IMR-90 (cell line): Measurements from ENCODE around the gene EID3. TPM values are rescaled to one million over a fixed set of nuclear protein-coding genes. Genes with fewer than 3 reads are reported as not detected.

Experiments
- ATAC-seq: fragments of 200-7000 bp; cut with Tn5 transposase; 2 replicates; pipeline ENCODE4 v1.9.1; 2020; ENCODE audit warnings: low read depth, mild to moderate bottlenecking, moderate library complexity
- BruUV-seq: library from RNA; stranded (reverse); fragments of 400-500 nt; replicated peaks from 2 replicates; lab custom pipeline; 2021; lab: Mats Ljungman, UMichigan
- CTCF ChIA-PET: fragments of 300-600 bp; formaldehyde crosslinking; extraction: SDS; loops from one replicate; lab custom pipeline; 2021; ENCODE audit warnings: antibody characterized with exemption; lab: Yijun Ruan, JAX
- POLR2A ChIA-PET: fragments of 300-600 bp; sonication (Branson Sonifier 250); formaldehyde crosslinking; loops from one replicate; lab custom pipeline; 2022; ENCODE audit warnings: antibody characterized with exemption; ENCODE audit not compliant: unreplicated experiment; lab: Charles Lee
- DNase-seq: peaks from one replicate; pipeline ENCODE4 v3.0.0; 2013
- H2AFZ ChIP-seq: replicated peaks from 2 replicates; pipeline ENCODE3; 2013; ENCODE audit warnings: low read length, mild to moderate bottlenecking; ENCODE audit not compliant: poor library complexity
- H2AK5ac ChIP-seq: 2 replicates; pipeline ENCODE4 v1.6.1; 2013; ENCODE audit warnings: low read depth, low read length, inconsistent platforms
- H2AK9ac ChIP-seq: replicated peaks from 2 replicates; pipeline ENCODE3; 2013; ENCODE audit warnings: mild to moderate bottlenecking, low read depth, low read length, moderate library complexity; ENCODE audit not compliant: poor library complexity
- H2BK120ac ChIP-seq: 2 replicates; pipeline ENCODE4 v1.6.1; 2013; ENCODE audit warnings: low read depth, low read length, inconsistent platforms
- H2BK15ac ChIP-seq: 3 replicates; pipeline ENCODE4 v1.6.1; 2013; ENCODE audit warnings: low read depth, low read length, inconsistent platforms
- H2BK20ac ChIP-seq: 2 replicates; pipeline ENCODE4 v1.6.1; 2013; ENCODE audit warnings: low read depth, mild to moderate bottlenecking, inconsistent platforms, low read length, moderate library complexity
- H2BK5ac ChIP-seq: 2 replicates; pipeline ENCODE4 v1.6.1; 2013; ENCODE audit warnings: mild to moderate bottlenecking, low read depth, low read length, inconsistent platforms; ENCODE audit not compliant: poor library complexity, severe bottlenecking
- H3K14ac ChIP-seq: replicated peaks from 2 replicates; pipeline ENCODE4 v1.6.1; 2013; ENCODE audit warnings: low read depth, low read length, inconsistent platforms
- H3K18ac ChIP-seq: 2 replicates; pipeline ENCODE4 v1.6.1; 2013; ENCODE audit warnings: low read depth, low read length, control low read depth
- H3K23ac ChIP-seq: 2 replicates; pipeline ENCODE4 v1.6.1; 2013; ENCODE audit warnings: low read depth, low read length, inconsistent platforms
- H3K27ac ChIP-seq: 2 replicates; pipeline ENCODE4 v1.5.1; 2013; ENCODE audit warnings: mild to moderate bottlenecking, control low read depth, low read length; ENCODE audit not compliant: insufficient read depth
- H3K27me3 ChIP-seq: 2 replicates; pipeline ENCODE4 v1.6.1; 2013; ENCODE audit warnings: low read length; ENCODE audit not compliant: control insufficient read depth, insufficient read depth
- H3K36me3 ChIP-seq: 2 replicates; pipeline ENCODE4 v1.6.1; 2013; ENCODE audit warnings: low read length, mixed read lengths; ENCODE audit not compliant: control insufficient read depth, insufficient read depth
- H3K4ac ChIP-seq: 2 replicates; pipeline ENCODE4 v1.6.1; 2013; ENCODE audit warnings: low read depth, low read length, inconsistent platforms
- H3K4me1 ChIP-seq: 2 replicates; pipeline ENCODE4 v1.6.1; 2013; ENCODE audit warnings: low read length, mixed read lengths; ENCODE audit not compliant: control insufficient read depth, insufficient read depth
- H3K4me2 ChIP-seq: 2 replicates; pipeline ENCODE4 v1.6.1; 2013; ENCODE audit warnings: low read depth, mild to moderate bottlenecking, control low read depth, low read length, moderate library complexity
- H3K4me3 ChIP-seq: 2 replicates; pipeline ENCODE4 v1.5.1; 2013; ENCODE audit warnings: low read depth, mild to moderate bottlenecking, control low read depth, low read length, moderate library complexity; ENCODE audit not compliant: insufficient read depth
- H3K56ac ChIP-seq: 2 replicates; pipeline ENCODE4 v1.6.1; 2013; ENCODE audit warnings: low read length, inconsistent platforms; ENCODE audit not compliant: insufficient read depth; ENCODE audit errors: extremely low read depth
- H3K79me1 ChIP-seq, 2 experiments: 2 replicates each; pipeline ENCODE4 v1.6.1; 2013; ENCODE audit warnings: low read length in 2 of 2, inconsistent platforms in 1 of 2, low read depth in 1 of 2
- H3K9ac ChIP-seq: 2 replicates; pipeline ENCODE4 v1.6.1; 2013; ENCODE audit warnings: low read depth, low read length, control low read depth
- H3K9me1 ChIP-seq: 2 replicates; pipeline ENCODE4 v1.6.1; 2013; ENCODE audit warnings: low read length, inconsistent platforms; ENCODE audit not compliant: insufficient read depth
- H3K9me3 ChIP-seq: 2 replicates; pipeline ENCODE4 v1.6.1; 2013; ENCODE audit warnings: low read length; ENCODE audit not compliant: control insufficient read depth, insufficient read depth
- H4K20me1 ChIP-seq: 2 replicates; pipeline ENCODE4 v1.6.1; 2013; ENCODE audit warnings: low read length, inconsistent platforms; ENCODE audit not compliant: insufficient read depth
- H4K5ac ChIP-seq: 2 replicates; pipeline ENCODE4 v1.6.1; 2013; ENCODE audit warnings: mild to moderate bottlenecking, low read depth, low read length, control low read depth
- H4K8ac ChIP-seq, 2 experiments: 2 replicates each; pipeline ENCODE4 v1.6.1; 2013; ENCODE audit warnings: low read depth in 2 of 2, low read length in 2 of 2, control low read depth in 1 of 2, inconsistent platforms in 1 of 2
- H4K91ac ChIP-seq: 2 replicates; pipeline ENCODE4 v1.6.1; 2013; ENCODE audit warnings: low read depth, low read length, inconsistent platforms; ENCODE audit not compliant: insufficient read depth
- BHLHE40 ChIP-seq: fragments of 150-350 bp; IDR thresholded peaks from 2 replicates; pipeline ENCODE4 v1.6.1; 2016; ENCODE audit warnings: mild to moderate bottlenecking, low read depth, low read length
- CHD1 ChIP-seq: IDR thresholded peaks from 2 replicates; pipeline ENCODE4 v1.6.1; 2012; ENCODE audit warnings: low read depth, low read length, improper control_type of control experiment
- MAFK ChIP-seq: IDR thresholded peaks from 2 replicates; pipeline ENCODE4 v1.6.1; 2012; ENCODE audit warnings: low read depth, low read length, improper control_type of control experiment
- NFE2L2 ChIP-seq: fragments of 150-350 bp; IDR thresholded peaks from 2 replicates; pipeline ENCODE4 v1.6.1; 2016; ENCODE audit warnings: low read depth, mild to moderate bottlenecking, low read length
- SMC3 ChIP-seq: fragments of 150-350 bp; IDR thresholded peaks from 2 replicates; pipeline ENCODE4 v1.6.1; 2016; ENCODE audit warnings: low read depth, mild to moderate bottlenecking, antibody characterized with exemption, low read length, moderate library complexity
- WGBS, 2 experiments: methylation state at CpG; one replicate each; pipeline versions ENCODE4 v1.1.5 to v1.1.7; 2013; ENCODE audit warnings: missing lambda C conversion rate in 2 of 2; ENCODE audit not compliant: insufficient read length in 1 of 2; ENCODE audit errors: extremely low coverage in 2 of 2; 5-methylcytosine and 5-hydroxymethylcytosine counted together
- dilution Hi-C: fragments of 300-500 bp; cut with HindIII; formaldehyde crosslinking; loops from one replicate; pipeline ENCODE4 v1.14.3; 2018; ENCODE audit warnings: low sequenced_read_pairs; ENCODE audit not compliant: unreplicated experiment
- in situ Hi-C: fragments of 300-500 bp; cut with MboI; formaldehyde crosslinking; loops from 3 replicates; pipeline ENCODE4 v1.14.3; 2019; ENCODE audit warnings: low sequenced_read_pairs, inconsistent platforms, mixed read lengths
- intact Hi-C: fragments of 100-400 bp; cut with micrococcal nuclease; formaldehyde crosslinking; loops from 2 replicates; pipeline ENCODE4 v1.10.0; 2022
- polyA plus RNA-seq, 3 experiments: library from polyadenylated mRNA; depleted of rRNA; stranded (reverse); fragments of >200 nt; gene quantifications; 2 replicates each; pipeline ENCODE4 v1.2.3, GENCODE V29; 2012; ENCODE audit warnings: low replicate concordance in 1 of 3
- total RNA-seq: library from RNA; depleted of rRNA; stranded (reverse); fragments of >200 nt; gene quantifications from 2 replicates; pipeline ENCODE4 v1.2.3, GENCODE V29; 2012

The EID3 gene
- total and polyA plus RNA-seq, 2 of the 4 experiments (the other 2 are of a cell fraction) = 2.2 to 4.1 TPM

DNA sequence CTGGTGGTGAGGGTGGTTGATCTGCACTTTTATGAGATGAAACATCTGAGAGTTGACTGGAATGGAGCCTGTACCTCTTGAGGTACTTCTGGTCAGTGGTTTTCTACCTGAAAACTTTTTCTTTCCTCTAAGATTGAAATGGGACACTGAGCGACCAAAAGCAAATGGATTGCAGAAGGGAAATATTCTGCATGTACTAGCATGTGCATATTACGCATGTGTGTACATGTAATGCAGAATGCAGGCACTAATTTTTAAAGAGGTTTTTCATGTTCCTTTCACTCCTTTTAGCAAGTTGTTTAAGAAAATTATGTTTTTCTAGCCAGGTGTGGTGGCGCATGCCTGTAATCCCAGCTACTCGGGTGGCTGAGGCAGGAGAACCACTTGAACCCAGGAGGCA, 28.7 kb upstream of the EID3 start:
- no peak overlapping the region for H3K56ac ChIP-seq
- H2BK5ac ChIP-seq = no peak overlapping the region
- H4K5ac ChIP-seq = no peak overlapping the region
- dilution Hi-C loops (no loop called here), in situ Hi-C loops (no loop called here), intact Hi-C loops (loop anchor here (5.0 kb wide), 1 partner anchor 38 kb away; no protein-coding TSS in a partner anchor)
- no peak overlapping the region for H2BK15ac ChIP-seq
- TF ChIP-seq BHLHE40 (no peak), CHD1 (no peak), MAFK (no peak), NFE2L2 (no peak), SMC3 (no peak)
- no peak overlapping the region for H2AK5ac ChIP-seq
- no peak overlapping the region for H3K14ac ChIP-seq
- no peak overlapping the region for H2AK9ac ChIP-seq
- peaks cover 2% of the 10 kb centered on the region for H3K4me1 ChIP-seq
- no peak overlapping the region for H3K27ac ChIP-seq
- no peaks in the 10 kb centered on the region for H3K27me3 ChIP-seq
- H4K8ac ChIP-seq = no peak overlapping the region
- no peak overlapping the region for H2BK20ac ChIP-seq
- no peak overlapping the region for H4K91ac ChIP-seq
- ChIA-PET POLR2A (interaction anchor here (0.7 kb wide), 1 partner anchor 12 kb away, joined by 3 read pairs; no protein-coding TSS in a partner anchor), CTCF (interaction anchor here (0.7 to 0.9 kb wide), 2 partner anchors 25 to 59 kb away, joined by 4 to 5 read pairs; partner anchors contain the start of gene TXNRD1)
- ATAC-seq (no peak), DNase-seq (no peak)
- no peaks in the 10 kb centered on the region for H3K9me1 ChIP-seq
- no peaks in the 10 kb centered on the region for H4K20me1 ChIP-seq
- 80% methylated on average over 2 of the region's 4 CpGs; no CpG with 5 or more reads in 1 of the 2 experiments for WGBS, 2 experiments
- BruUV-seq = no TSS peak
- H3K4me3 ChIP-seq = no peak overlapping the region
- no peak overlapping the region for H2AFZ ChIP-seq
- no peak overlapping the region for H2BK120ac ChIP-seq
- H3K4me2 ChIP-seq = no peak overlapping the region
- no peaks in the 10 kb centered on the region for H3K9me3 ChIP-seq
- H3K36me3 ChIP-seq = peaks cover 6% of the 10 kb centered on the region; the same call in 1 of the 2 replicates
- H3K4ac ChIP-seq = no peak overlapping the region
- peaks cover 7 to 22% of the 10 kb centered on the region in 2 experiments for H3K79me1 ChIP-seq
- H3K18ac ChIP-seq = no peak overlapping the region
- H3K9ac ChIP-seq = no peak overlapping the region
- H3K23ac ChIP-seq = no peak overlapping the region
